HG03342 (cell line): ENCODE data around the gene MEX3C.

Experiments used
- ATAC-seq: cut with Tn5 transposase; IDR thresholded peaks from one replicate; pipeline ENCODE4 v1.9.1; 2021; ENCODE audit warnings: mild to moderate bottlenecking, moderate library complexity; ENCODE audit not compliant: unreplicated experiment

The MEX3C gene

DNA sequence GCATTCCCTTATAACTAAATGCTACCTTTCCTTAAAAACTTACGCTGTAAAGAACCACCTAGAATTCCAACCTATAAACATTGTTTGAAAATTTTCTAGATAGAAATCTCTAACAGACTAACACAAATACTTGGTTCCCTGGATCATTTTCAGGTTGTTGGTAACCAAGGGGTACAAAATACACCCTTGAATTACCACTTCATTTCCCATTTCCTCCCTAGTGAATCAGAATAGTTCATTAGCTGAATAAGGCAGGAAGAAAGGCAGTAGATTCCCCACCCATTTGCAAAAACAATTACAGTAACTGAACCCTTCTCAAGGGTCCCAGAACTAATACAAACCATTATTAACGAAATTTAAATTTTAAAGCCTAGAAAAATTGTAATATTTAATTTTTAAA, 5.5 kb downstream of the MEX3C start:
- no peak for ATAC-seq

DNA sequence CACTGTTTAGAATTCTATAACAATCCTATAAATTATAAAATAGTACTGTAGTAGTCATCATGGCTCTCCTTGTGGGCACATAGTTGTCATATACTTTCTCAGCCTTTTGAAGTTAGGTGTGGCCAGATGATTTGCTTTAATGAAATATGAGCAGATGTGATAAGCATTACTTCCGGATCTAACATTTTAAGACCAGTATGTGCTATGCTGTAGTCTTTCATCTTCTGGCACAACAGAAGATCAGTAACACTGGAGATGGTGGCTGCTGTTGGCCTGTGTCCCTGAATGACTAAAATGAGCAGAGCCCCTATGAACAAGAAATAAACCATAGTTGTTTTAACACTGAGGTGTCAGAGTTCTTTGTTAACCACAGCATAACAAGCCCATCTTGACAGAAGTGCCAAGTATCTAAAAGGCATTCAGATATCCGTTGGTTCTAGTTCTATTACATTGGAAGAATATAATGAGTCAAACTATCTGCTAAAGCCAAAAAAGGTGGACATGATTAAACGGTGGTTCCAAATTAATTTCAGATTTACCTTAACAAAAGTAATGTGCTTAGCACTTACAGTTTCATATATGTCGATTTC, 6.3 kb downstream of the MEX3C start:
- ATAC-seq: no peak

- ATAC-seq: no peak
Measured at GRCh38 chr18:51190000-51190399, 7.5 kb downstream of the MEX3C start.

- ATAC-seq: peak; percentile 52
Measured at GRCh38 chr18:51188024-51188701, 9.3 kb downstream of the MEX3C start.

DNA sequence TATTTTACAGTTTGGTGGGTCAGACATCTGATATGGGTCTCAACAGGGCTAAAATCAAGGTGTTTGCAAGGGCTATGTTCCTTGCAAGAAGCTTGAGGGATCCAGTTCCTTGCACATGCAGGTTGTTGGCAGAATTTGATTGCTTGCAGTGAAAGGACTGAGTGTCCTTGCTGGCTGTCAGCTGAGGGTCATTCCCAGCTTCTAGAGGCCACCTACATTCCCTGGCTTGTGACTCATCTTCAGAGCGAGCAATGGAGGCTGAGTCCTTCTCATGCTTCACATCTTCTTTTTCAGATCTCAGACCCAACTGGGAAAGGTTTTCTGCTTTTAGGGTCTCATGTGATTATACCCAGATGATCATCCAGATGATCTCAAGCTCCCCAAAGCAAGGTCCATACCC, 12.4 kb downstream of the MEX3C start:
- ATAC-seq: no peak

- ATAC-seq: no peak
Measured at GRCh38 chr18:51184091-51184457, 13.4 kb downstream of the MEX3C start.

- ATAC-seq: no peak
Measured at GRCh38 chr18:51183372-51184090, 13.9 kb downstream of the MEX3C start.

DNA sequence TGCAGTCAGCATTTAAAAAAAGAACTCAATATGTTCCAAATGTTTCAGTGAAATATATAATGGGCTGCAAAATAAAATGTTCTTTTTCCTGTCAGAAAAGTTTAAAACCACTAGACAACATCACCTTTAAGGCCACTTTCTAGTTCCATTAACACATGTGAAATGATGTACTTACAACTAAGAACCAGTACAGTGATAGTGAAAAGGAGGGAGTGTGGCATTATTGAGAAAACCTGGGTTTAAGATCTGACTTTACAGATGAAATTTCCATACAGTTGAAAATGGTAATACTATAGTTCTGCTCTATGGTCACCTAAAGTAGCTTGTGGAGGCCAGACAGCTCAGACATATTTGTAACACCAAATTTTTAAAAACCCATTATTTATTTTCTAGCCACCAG, 14.7 kb downstream of the MEX3C start:
- no peak for ATAC-seq

- no peak for ATAC-seq
Measured at GRCh38 chr18:51171625-51172259, 25.7 kb downstream of the MEX3C start.

DNA sequence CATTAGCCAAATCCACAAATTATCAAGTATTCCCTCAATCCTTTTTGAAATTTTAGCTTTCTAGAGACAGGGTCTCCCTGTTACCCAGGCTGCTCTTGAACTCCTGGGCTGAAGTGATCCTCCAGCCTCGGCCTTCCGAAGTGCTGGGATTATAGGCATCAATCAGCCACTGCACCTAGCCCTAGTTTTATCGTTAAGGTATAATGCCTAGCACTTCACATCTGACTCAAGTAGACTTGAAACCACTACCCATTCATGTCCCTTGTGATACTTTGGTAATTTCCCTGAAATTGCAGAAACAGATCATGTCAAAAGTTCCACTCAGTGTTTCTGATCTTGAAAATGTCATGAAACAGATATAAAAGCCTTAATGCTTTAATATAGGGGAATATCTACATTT, 26.3 kb downstream of the MEX3C start:
- no peak for ATAC-seq

DNA sequence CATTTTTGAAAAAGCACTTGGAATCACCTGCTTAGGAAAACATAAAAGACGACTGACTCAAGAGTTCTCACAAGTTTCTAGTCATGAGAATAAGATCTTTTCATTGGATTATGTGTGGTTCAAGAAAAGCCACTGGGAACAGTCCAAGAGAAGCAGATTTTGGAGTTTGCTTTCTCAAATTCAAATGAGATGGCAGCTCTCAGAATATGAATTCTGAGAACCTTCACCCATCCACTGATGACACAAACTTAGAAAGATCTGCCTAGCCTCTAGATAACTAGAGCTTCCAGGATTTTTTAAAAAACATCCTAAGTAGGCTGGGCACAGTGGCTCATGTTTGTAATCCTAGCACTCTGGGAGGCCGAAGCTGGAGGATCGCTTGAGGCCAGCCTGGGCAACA, 26.8 kb downstream of the MEX3C start:
- ATAC-seq: no peak

- ATAC-seq: no peak
Measured at GRCh38 chr18:51169731-51170130, 27.8 kb downstream of the MEX3C start.

DNA sequence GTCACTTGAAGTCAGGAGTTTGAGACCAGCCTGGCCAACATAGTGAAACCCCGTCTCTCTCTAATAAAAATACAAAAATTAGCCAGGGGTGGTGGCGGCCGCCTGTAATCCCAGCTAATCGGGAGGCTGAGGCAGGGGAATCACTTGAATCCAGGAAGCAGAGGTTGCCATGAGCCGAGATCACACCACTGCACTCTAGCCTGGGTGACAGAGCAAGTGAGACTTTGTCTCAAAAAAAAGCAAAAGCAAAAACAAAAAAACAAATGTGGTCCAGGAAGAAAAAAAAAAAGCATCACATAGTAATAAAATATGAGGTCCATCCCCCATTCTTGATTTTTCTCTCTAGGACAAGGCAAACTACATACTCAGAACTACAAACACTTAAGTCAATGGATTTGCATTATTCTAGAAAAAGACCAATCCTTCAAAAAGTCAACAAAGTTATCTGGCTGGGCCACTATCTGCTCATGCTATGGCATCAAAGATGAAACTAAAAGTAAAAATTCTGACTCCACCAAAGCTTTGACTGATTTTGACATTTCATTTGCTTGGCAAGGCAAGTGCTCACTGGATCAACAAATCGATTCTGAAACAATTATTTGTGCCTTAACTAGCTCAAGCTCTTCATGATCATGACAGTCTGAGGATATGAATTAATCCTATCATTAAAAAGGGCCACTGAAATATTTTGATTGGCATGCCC, 28.4 kb downstream of the MEX3C start:
- ATAC-seq: peak; percentile 46

DNA sequence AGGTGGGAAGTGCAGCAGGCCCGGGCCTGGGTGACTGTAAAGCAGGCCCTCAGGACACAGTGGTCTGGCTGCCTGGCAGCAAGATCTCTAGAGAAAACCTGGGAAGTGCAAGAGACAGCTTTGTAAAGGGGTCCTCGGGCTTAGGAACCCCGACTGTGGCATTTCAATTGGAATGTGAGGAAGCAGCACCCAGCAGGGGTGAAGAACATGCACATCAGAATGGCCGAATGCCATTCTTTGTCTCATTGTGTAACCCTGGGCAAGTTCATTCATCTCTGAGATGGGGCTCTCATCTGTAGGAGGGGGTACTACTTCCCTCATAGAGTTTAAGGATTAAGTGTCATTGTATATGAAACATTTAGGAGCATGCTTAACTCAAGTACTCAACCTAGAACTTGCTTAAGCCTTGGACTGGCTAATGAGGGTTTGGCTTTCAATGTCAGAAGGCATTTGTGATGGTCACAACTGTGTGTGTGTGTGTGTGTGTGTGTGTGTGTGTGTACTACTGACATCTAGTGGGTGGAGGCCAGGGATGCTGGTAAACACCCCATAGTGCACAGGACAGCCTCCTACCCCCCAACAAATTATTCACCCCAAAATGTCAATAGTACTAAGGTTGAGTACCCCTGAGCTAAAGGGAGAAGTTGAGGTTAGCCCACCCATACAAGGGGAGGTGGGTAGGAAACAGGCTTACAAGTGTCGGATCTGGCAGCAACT, 29.3 kb downstream of the MEX3C start:
- no peak for ATAC-seq

GRCh38 chr18:51165296-51165695, 32.2 kb downstream of the MEX3C start:
- no peak for ATAC-seq

DNA sequence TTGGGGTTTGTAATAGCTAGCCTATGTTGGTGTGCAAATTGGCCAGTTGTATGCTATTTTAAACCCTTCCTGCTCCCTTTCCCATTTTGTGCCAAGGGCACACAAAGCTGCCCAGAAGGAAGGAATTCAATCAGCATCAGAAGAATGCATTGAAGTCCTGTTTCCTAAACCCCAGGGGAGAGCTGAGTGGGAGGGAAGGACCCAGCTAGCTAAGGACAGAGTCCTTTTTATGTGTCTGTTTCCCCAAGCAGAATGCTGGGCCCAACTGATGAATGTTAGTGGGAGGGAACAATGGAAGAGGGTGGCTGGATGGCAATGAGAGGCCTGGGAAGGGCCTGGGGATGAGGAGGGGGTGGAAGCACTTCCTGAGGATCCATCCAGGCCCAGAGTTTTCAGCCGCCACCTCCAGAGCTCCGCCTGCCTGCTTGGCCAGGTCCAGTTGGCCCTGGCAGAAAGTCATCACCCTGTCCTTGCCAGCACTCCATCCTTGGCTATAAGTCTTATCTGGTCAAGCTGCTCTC, 32.7 kb downstream of the MEX3C start:
- no peak for ATAC-seq

DNA sequence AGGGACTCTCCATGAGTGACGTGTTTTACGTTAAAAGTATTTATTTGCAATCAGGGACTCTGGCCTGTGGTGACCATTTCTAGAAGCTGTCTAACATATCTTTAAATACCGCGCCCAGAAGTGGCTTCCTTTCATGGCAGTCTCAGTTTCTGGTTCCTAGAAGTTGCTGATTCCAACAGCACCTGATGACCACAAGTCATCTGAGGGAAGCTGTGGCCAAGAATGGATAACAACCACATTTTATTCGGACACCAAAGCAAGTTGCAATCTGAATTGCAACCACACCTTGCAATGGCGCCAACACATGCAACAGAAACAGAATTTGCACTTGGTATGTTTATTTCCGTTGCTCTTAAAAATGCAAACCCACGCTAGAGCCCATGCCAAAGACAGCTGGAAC, 33.1 kb downstream of the MEX3C start:
- ATAC-seq: no peak

- no peak for ATAC-seq
Measured at GRCh38 chr18:51163543-51163942, 33.9 kb downstream of the MEX3C start.

DNA sequence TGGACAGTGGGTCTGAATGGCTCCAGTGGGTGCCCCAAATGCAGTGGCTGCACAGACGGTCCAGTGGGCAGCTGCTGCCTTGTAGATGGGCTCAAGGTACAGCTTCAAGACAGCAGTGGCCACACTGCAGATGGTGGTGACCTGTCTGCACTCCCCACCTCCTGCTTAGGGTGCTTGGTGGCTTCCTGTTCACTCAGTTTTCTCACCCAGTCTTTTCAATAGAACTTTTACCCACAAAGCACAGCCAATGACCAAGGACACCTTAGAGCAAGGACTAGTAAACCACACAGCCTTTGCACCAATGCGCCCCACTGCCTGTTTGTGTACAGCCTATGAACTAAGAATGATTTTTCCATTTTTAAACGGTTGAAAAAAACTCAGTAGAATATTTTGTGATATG, 34.9 kb downstream of the MEX3C start:
- no peak for ATAC-seq

GRCh38 chr18:51160646-51161045, 36.8 kb downstream of the MEX3C start:
- no peak for ATAC-seq
